Kidney (tissue), 14 donors: ENCODE results near the gene OPRL1. TPM values are rescaled to one million over a fixed set of nuclear protein-coding genes. Genes with fewer than 3 reads are reported as not detected.

Source experiments
- DNase-seq, 5 donors: peaks; one replicate each; pipeline ENCODE4 v3.0.0-alpha.2; 2013 to 2020
- FAIRE-seq: peaks from 2 replicates; lab custom pipeline; 2012; peaks lifted over from hg19 to GRCh38; lab: Jason Lieb, UNC
- H3K27ac ChIP-seq, 2 donors: one replicate each; pipeline ENCODE4 v1.7.0; 2013; ENCODE audit warnings: low read depth in 2 of 2, low read length in 2 of 2, inconsistent platforms in 1 of 2
- H3K27me3 ChIP-seq: one replicate; pipeline ENCODE4 v1.7.1; 2013; ENCODE audit warnings: low read length, inconsistent platforms; ENCODE audit not compliant: control insufficient read depth, insufficient read depth
- H3K36me3 ChIP-seq, 3 donors: one replicate each; pipeline versions ENCODE4 v1.7.0 to v1.7.1; 2013; ENCODE audit warnings: low read length in 3 of 3, control low read depth in 1 of 3, inconsistent platforms in 1 of 3; ENCODE audit not compliant: insufficient read depth in 3 of 3, control insufficient read depth in 2 of 3
- H3K4me1 ChIP-seq, 3 donors: one replicate each; pipeline versions ENCODE4 v1.7.0 to v1.7.1; 2013; ENCODE audit warnings: low read length in 3 of 3, inconsistent platforms in 1 of 3, low read depth in 1 of 3; ENCODE audit not compliant: control insufficient read depth in 2 of 3, insufficient read depth in 2 of 3
- H3K4me3 ChIP-seq, 3 donors: one replicate each; pipeline versions ENCODE4 v1.7.0 to v1.8.1; 2013; ENCODE audit warnings: low read length in 3 of 3, control low read depth in 1 of 3, inconsistent platforms in 1 of 3
- H3K9ac ChIP-seq, 3 donors: one replicate each; pipeline versions ENCODE4 v1.7.0 to v1.7.1; 2013; ENCODE audit warnings: low read length in 3 of 3, control low read depth in 1 of 3, inconsistent platforms in 1 of 3
- H3K9me3 ChIP-seq, 3 donors: one replicate each; pipeline versions ENCODE4 v1.7.0 to v1.7.1; 2013; ENCODE audit warnings: low read length in 3 of 3, control low read depth in 1 of 3, inconsistent platforms in 1 of 3; ENCODE audit not compliant: control insufficient read depth in 2 of 3, insufficient read depth in 1 of 3
- intact Hi-C: fragments of 100-400 bp; cut with DNase I; formaldehyde crosslinking; loops from one replicate; pipeline ENCODE4 v1.11.1; 2022
- polyA plus RNA-seq: library from polyadenylated mRNA; stranded (reverse); fragments of 350-450 nt; fragmentation: Illumina TruSeq; extraction: RNeasy Lipid Tissue Mini Kit (QIAGEN cat#74804); gene quantifications from one replicate; pipeline ENCODE4 v1.2.3, GENCODE V29; 2014; ENCODE audit warnings: low read depth, low replicate concordance; ENCODE audit not compliant: insufficient read depth
- total RNA-seq: library from RNA; stranded (reverse); fragmentation: NEBNext Ultra II Directional; extraction: Animal tissue kit (Norgen Biotek cat#: 25700); gene quantifications from one replicate; pipeline ENCODE4 v1.2.1, GENCODE V29; 2021
- TF ChIP-seq, protein P1 (sequence below): IDR thresholded peaks from 3 replicates; pipeline ENCODE4 v1.5.1; 2012; ENCODE audit warnings: mild to moderate bottlenecking, moderate library complexity, borderline replicate concordance; ENCODE audit not compliant: insufficient read depth; ENCODE audit errors: extremely low read depth
- donor health status: control.
- donor health status: control.
- donor health status: control.
- donor health status: control.
- donor health status: control.
- donor health status: DM: yes; HTN: yes; CAD: no.
- donor health status: Normal renal cell carcinoma (clear cell type).

The OPRL1 gene
- total and polyA plus RNA-seq, 2 donors from 2014 or later = 0.39 to 1.2 TPM

DNA sequence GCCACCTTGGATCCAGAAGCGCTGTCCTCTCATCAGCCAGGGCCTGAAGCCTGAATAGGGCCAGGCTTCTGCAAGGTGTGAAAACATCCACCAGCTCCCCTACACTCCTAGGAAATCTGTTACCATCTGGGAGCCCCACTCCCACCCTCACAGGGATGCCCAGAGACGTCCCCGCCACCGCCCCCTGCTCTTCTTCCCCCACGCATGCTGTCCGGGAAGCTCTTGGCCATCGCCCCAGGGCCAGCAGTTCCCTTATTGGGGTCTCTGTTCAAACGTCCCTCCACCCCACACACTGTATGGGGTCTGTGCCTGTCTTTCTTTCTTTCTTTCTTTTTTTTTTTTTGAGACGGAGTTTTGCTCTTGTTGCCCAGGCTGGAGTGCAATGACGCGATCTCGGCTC, 4.3 kb upstream of the OPRL1 start:
- Histone ChIP-seq H3K9ac (no peak overlapping the region), H3K4me1 (peaks cover 0 to 19% (median 3%) of the 10 kb centered on the region in 3 donors), H3K9me3 (no peaks in the 10 kb centered on the region), H3K36me3 (no peaks in the 10 kb centered on the region), H3K4me3 (no peak overlapping the region), H3K27ac (no peak overlapping the region), H3K27me3 (no peaks in the 10 kb centered on the region)
- intact Hi-C loops = no loop called here
- FAIRE-seq (no peak), DNase-seq (no peak)
- TF ChIP-seq, protein P1, sequence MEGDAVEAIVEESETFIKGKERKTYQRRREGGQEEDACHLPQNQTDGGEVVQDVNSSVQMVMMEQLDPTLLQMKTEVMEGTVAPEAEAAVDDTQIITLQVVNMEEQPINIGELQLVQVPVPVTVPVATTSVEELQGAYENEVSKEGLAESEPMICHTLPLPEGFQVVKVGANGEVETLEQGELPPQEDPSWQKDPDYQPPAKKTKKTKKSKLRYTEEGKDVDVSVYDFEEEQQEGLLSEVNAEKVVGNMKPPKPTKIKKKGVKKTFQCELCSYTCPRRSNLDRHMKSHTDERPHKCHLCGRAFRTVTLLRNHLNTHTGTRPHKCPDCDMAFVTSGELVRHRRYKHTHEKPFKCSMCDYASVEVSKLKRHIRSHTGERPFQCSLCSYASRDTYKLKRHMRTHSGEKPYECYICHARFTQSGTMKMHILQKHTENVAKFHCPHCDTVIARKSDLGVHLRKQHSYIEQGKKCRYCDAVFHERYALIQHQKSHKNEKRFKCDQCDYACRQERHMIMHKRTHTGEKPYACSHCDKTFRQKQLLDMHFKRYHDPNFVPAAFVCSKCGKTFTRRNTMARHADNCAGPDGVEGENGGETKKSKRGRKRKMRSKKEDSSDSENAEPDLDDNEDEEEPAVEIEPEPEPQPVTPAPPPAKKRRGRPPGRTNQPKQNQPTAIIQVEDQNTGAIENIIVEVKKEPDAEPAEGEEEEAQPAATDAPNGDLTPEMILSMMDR = no peak

DNA sequence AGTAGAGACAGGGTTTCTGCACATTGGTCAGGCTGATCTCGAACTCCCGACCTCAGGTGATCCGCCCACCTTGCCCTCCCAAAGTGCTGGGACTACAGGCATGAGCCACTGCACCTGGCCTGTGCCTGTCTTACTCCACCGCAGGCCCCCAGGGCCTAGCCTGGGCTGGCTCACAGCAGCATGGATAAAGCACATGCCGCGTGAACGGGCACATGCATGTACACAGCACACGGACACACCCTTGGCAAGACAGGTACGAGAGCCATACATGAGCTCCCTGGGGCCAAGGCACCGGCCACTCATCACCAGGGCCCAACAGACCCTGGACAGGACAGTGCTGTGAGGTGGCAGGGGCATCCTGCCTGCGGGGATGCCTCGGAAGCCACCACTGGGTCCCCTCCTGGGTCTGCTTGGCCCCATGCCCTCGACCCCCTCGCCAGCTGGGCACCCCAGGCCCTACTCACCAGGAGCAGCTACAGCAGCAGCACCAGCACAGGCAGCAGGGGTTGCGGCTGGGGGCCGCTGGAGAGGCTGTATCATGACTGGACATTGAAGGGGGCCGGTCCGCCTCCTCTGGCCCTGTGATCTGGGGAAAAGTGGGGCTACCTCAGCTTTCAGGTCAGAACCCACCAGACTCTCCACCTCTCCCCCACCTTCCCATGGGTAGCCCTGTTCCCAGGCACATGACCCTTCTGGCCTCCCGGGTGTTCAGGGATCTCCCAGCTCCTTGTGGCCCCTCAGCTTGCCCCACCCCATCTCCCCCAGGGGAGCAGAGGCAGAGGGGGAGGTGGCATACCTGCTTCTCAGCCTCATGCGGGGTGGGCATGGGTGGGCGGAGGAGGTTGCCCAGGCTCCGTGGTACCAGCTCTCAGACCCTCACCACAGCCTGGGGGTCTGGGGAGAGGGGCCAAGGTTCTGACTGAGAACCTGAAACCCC, 3.6 kb upstream of the OPRL1 start:
- Histone ChIP-seq H3K4me1 (peaks cover 0 to 19% (median 3%) of the 10 kb centered on the region in 3 donors), H3K27ac (no peak overlapping the region), H3K4me3 (no peak overlapping the region), H3K36me3 (no peaks in the 10 kb centered on the region), H3K27me3 (no peaks in the 10 kb centered on the region), H3K9me3 (no peaks in the 10 kb centered on the region), H3K9ac (no peak overlapping the region)
- DNase-seq = no peak
- FAIRE-seq = no peak
- TF ChIP-seq, protein P1 = no peak
- intact Hi-C loops = no loop called here

DNA sequence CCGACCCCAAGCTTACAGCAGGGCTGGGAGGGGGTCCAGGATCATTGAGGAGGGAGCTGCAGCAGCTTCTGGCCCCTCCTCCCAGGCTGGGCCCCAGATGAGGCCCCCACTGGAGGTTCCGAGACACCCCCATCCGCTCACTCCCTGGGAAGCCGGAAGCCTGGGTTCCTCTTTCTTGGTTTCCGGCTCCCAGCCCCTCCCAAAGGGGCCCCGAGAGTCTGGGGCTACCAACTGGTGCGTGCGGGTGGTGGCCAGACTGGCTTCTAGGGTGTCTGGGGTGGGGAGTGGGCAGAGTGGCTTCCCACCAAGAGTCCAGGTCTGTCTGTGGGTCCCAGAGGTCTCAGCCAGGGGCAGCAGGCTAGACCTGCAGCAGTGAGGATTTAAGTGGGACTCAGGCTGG, 2.8 kb upstream of the OPRL1 start:
- no peak for FAIRE-seq
- H3K4me3 ChIP-seq = no peak overlapping the region
- no peaks in the 10 kb centered on the region for H3K9me3 ChIP-seq
- H3K36me3 ChIP-seq = no peaks in the 10 kb centered on the region
- H3K4me1 ChIP-seq = peaks cover 0 to 19% (median 3%) of the 10 kb centered on the region in 3 donors
- H3K27me3 ChIP-seq = no peaks in the 10 kb centered on the region
- peak in 1 of 5 donors; percentile 78 for DNase-seq
- intact Hi-C loops = no loop called here
- no peak overlapping the region for H3K9ac ChIP-seq
- TF ChIP-seq, protein P1 = no peak
- no peak overlapping the region for H3K27ac ChIP-seq
